ENCODE measurements around the gene FOXQ1.

Gene FOXQ1

DNA sequence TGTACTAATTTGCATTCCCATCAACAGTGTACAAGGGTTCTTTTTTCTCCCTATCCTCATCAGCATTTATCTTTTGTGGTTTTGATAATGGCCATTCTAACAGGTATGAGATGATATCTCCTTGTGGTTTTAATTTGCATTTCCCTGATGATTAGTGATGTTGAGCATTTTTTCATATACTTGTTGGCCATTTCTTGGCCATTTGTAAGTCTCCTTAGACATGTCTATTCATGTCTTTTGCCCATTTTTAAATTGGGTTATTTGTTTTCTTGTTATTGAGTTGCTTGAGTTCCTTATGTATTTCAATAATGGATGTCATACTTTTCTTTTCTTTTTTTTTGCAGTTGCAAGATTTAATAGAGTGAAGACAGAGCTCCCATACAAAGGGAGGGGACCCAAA is 17.8 kb downstream of the FOXQ1 start:
- Histone ChIP-seq H3K4me3 (ENCODE audit: low read depth in 1 of 2, low read length in 1 of 2) (no peak overlapping the region), H3K4me1 (ENCODE audit: control insufficient read depth in 1 of 2, insufficient read depth in 1 of 2, low read depth in 1 of 2, low read length in 1 of 2) (no peaks in the 10 kb centered on the region), H3K27ac (no peak overlapping the region), H3K36me3 (no peaks in the 10 kb centered on the region), H3K27me3 (peaks cover 47% of the 10 kb centered on the region), H3K9me3 (no peaks in the 10 kb centered on the region)
- TF ChIP-seq, protein P1, sequence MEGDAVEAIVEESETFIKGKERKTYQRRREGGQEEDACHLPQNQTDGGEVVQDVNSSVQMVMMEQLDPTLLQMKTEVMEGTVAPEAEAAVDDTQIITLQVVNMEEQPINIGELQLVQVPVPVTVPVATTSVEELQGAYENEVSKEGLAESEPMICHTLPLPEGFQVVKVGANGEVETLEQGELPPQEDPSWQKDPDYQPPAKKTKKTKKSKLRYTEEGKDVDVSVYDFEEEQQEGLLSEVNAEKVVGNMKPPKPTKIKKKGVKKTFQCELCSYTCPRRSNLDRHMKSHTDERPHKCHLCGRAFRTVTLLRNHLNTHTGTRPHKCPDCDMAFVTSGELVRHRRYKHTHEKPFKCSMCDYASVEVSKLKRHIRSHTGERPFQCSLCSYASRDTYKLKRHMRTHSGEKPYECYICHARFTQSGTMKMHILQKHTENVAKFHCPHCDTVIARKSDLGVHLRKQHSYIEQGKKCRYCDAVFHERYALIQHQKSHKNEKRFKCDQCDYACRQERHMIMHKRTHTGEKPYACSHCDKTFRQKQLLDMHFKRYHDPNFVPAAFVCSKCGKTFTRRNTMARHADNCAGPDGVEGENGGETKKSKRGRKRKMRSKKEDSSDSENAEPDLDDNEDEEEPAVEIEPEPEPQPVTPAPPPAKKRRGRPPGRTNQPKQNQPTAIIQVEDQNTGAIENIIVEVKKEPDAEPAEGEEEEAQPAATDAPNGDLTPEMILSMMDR (IDR thresholded peaks at IDR 0.05) = no peak

DNA sequence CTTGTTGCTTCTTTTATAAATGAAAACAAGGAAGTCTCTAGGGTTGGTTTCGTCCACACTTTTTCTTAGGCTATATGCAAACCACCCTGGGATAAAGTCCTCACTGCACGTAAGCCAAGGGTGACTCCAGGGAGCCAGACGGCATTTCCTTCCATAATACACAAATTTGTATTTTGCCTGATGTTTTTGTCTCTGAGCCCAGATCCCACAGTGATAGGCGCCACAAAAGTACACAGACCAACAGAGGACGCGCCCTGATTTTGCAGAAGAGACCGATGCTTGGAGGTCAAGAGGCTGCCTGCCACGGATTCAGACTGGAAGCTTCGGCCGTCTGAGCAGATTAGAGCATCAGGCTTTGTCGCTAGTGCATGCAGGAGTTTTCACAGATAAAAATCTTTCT is 22.8 kb downstream of the FOXQ1 start:
- TF ChIP-seq, protein P1 (IDR thresholded peaks at IDR 0.05) = no peak
- Histone ChIP-seq H3K27ac (no peak overlapping the region), H3K4me1 (ENCODE audit: control insufficient read depth in 1 of 2, insufficient read depth in 1 of 2, low read depth in 1 of 2, low read length in 1 of 2) (peaks cover 0 to 3% of the 10 kb centered on the region in 2 experiments), H3K27me3 (peaks cover 41% of the 10 kb centered on the region), H3K36me3 (no peaks in the 10 kb centered on the region), H3K4me3 (ENCODE audit: low read depth in 1 of 2, low read length in 1 of 2) (no peak overlapping the region), H3K9me3 (no peaks in the 10 kb centered on the region)

DNA sequence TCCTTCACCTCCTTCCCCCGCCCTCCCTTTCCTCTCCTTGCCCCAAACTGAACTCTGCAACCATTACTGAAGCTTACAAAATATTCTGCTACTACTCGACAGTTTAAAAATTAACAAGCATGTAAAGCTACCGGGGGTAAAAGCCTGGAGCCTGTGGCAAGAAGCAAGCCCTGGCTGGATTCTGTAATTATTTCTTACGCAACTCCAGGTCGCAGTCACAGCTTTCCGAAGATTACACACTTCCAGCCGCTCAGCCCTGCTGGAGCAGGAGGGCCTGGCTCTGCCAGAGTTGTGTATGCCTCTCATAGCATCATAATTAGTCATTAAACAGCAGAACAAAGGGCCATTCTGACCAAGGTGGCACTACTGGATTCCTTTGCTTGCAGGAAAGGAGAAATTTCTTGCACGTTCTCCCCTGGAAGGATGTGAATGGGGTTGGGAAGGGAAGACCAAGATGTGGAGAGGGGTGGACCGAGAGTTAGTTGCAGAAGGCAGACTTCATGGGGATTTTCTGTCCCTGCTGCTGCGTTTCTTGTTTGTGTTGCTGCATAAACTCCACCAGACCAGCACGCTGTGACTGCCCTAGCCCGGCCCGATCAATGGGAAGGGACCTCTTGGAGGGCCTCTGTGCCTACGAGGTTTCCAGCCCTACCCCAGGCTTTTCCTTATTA is 23.6 kb downstream of the FOXQ1 start:
- TF ChIP-seq, protein P1 (IDR thresholded peaks at IDR 0.05) = no peak
- H3K27me3 ChIP-seq = peaks cover 49% of the 10 kb centered on the region
- H3K36me3 ChIP-seq = no peaks in the 10 kb centered on the region
- peaks cover 0 to 3% of the 10 kb centered on the region in 2 experiments for H3K4me1 ChIP-seq (ENCODE audit: control insufficient read depth in 1 of 2, insufficient read depth in 1 of 2, low read depth in 1 of 2, low read length in 1 of 2)
- H3K4me3 ChIP-seq (ENCODE audit: low read depth in 1 of 2, low read length in 1 of 2) = no peak overlapping the region
- H3K9me3 ChIP-seq = no peaks in the 10 kb centered on the region
- H3K27ac ChIP-seq = no peak overlapping the region

DNA sequence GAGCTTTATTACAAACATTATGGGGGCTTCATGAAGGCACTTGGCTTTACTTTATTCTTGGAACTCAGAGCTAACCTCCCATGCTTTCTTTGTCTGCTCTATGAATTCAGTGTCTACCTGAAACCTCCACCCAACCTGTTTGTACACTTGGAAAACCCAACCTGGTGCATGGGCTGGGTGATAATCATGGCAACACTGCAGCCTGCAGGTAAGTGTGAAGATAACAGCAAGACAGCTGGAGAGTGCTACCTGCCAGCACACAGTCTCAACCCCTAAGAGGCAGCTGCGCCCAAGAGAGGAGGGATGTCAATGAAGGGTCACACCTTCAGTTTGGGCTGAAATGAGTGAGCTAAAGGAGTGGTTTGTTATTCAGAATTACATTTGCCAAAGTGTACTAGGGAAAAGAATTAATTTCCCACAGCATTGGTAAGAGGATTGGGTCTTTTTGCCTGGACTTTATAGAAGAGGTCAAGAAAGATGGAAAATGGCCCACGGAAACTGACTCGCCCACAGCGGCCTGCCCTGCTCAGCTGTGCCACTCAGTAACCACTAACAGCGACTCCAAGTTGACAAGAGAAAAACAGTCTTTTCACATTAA is 24.4 kb downstream of the FOXQ1 start:
- H3K36me3 ChIP-seq = no peaks in the 10 kb centered on the region
- TF ChIP-seq, protein P1 (IDR thresholded peaks at IDR 0.05) = no peak
- H3K4me3 ChIP-seq (ENCODE audit: low read depth in 1 of 2, low read length in 1 of 2) = no peak overlapping the region
- no peak overlapping the region for H3K27ac ChIP-seq
- no peaks in the 10 kb centered on the region for H3K9me3 ChIP-seq
- H3K4me1 ChIP-seq (ENCODE audit: control insufficient read depth in 1 of 2, insufficient read depth in 1 of 2, low read depth in 1 of 2, low read length in 1 of 2) = peaks cover 0 to 3% of the 10 kb centered on the region in 2 experiments
- H3K27me3 ChIP-seq = peaks cover 56% of the 10 kb centered on the region

DNA sequence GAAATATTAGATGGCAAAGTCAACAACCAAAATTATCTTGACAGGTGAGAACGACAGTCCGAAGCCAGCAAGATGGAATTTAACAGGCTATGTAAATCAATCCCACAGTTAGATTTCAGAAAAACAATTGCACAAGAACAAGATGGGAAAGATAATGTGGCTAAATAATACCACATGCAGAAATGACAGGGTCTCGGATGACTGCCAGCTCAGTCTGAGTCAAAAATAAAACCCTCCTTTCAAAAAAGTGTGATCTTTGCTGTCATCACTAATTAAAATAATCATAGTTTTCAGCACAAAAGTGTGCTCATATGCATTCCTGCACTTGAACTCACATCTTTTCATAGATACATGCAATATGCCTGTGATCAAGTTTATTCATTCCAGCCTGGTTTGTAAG is 25.9 kb downstream of the FOXQ1 start:
- Histone ChIP-seq H3K27ac (no peak overlapping the region), H3K4me3 (ENCODE audit: low read depth in 1 of 2, low read length in 1 of 2) (no peak overlapping the region), H3K9me3 (no peaks in the 10 kb centered on the region), H3K27me3 (peaks cover 68% of the 10 kb centered on the region), H3K36me3 (no peaks in the 10 kb centered on the region), H3K4me1 (ENCODE audit: control insufficient read depth in 1 of 2, insufficient read depth in 1 of 2, low read depth in 1 of 2, low read length in 1 of 2) (peaks cover 0 to 3% of the 10 kb centered on the region in 2 experiments)
- TF ChIP-seq, protein P1 (IDR thresholded peaks at IDR 0.05) = no peak
